HepG2 (cell line): ENCODE results near the gene PNPLA1. TPM values are rescaled to one million over a fixed set of nuclear protein-coding genes. Genes with fewer than 3 reads are reported as not detected.

Experiments
- ATAC-seq: fragments of 200-7000 bp; cut with Tn5 transposase; 3 replicates; pipeline ENCODE4 v1.9.1; 2020; ENCODE audit warnings: mild to moderate bottlenecking, moderate library complexity
- BruUV-seq: library from RNA; stranded (reverse); fragments of 400-500 nt; replicated peaks from 2 replicates; lab custom pipeline; 2021; lab: Mats Ljungman, UMichigan
- CTCF ChIA-PET: fragments of 300-600 bp; formaldehyde crosslinking; extraction: SDS; loops from one replicate; lab custom pipeline; 2021; ENCODE audit warnings: low total read pairs, inconsistent platforms, low intra/inter-chr PET ratio; lab: Yijun Ruan, JAX
- POLR2A ChIA-PET: fragments of 350-600 bp; sonication (Branson Sonifier 250); formaldehyde crosslinking; loops from one replicate; lab custom pipeline; 2020; ENCODE audit warnings: antibody characterized with exemption, inconsistent platforms; lab: Yijun Ruan, JAX
- DNase-seq: peaks from one replicate; pipeline ENCODE4 v3.0.0-alpha.2; 2015; ENCODE audit warnings: low spot score
- FAIRE-seq: peaks from 3 replicates; lab custom pipeline; 2011; peaks lifted over from hg19 to GRCh38; lab: Jason Lieb, UNC
- H2AFZ ChIP-seq: one replicate; pipeline ENCODE4 v1.6.1; 2011; ENCODE audit warnings: low read length, inconsistent platforms
- H3K27ac ChIP-seq: fragments of 300-600 bp; 3 replicates; pipeline ENCODE4 v1.8.0; 2011; ENCODE audit warnings: mixed run types, mild to moderate bottlenecking, mixed read lengths, low read length, inconsistent platforms; ENCODE audit not compliant: insufficient read depth; ENCODE audit errors: extremely low read length
- H3K27me3 ChIP-seq, 2 experiments: fragments of 200-600 bp in 1 of 2; 2 replicates in 1 of 2; 3 replicates in 1 of 2; pipeline versions ENCODE4 v1.6.0 to v1.8.0; 2011; ENCODE audit warnings: low read length in 2 of 2, mild to moderate bottlenecking in 2 of 2, moderate library complexity in 2 of 2, inconsistent platforms in 1 of 2; ENCODE audit not compliant: insufficient read depth in 2 of 2, control insufficient read depth in 1 of 2
- H3K36me3 ChIP-seq, 2 experiments: fragments of 200-600 bp in 1 of 2; replicated peaks in 1 of 2; 2 replicates in 1 of 2; 3 replicates in 1 of 2; pipeline versions ENCODE4 v1.5.1 to v1.8.0; 2011; ENCODE audit warnings: low read length in 2 of 2, inconsistent platforms in 1 of 2; ENCODE audit not compliant: insufficient read depth in 2 of 2, control insufficient read depth in 1 of 2
- H3K4me1 ChIP-seq: 2 replicates; pipeline ENCODE4 v1.5.1; 2012; ENCODE audit warnings: low read length, inconsistent platforms; ENCODE audit not compliant: insufficient read depth
- H3K4me2 ChIP-seq: 2 replicates; pipeline ENCODE4 v1.6.0; 2011; ENCODE audit warnings: low read depth, low read length, inconsistent platforms
- H3K4me3 ChIP-seq, 3 experiments: fragments of 200-600 bp in 1 of 3; sonication (generic), shearing (Covaris generic) in 1 of 3; replicated peaks in 1 of 3; 2 replicates each; pipeline ENCODE4 v1.5.1; 2011 to 2016; ENCODE audit warnings: low read length in 3 of 3, inconsistent platforms in 2 of 3, low read depth in 2 of 3, mild to moderate bottlenecking in 2 of 3, control low read depth in 1 of 3, mixed read lengths in 1 of 3; ENCODE audit not compliant: insufficient read depth in 1 of 3
- H3K79me2 ChIP-seq: one replicate; pipeline ENCODE4 v1.6.1; 2011; ENCODE audit warnings: low read length, inconsistent platforms; ENCODE audit not compliant: insufficient read depth
- H3K9ac ChIP-seq: 2 replicates; pipeline ENCODE4 v1.6.0; 2011; ENCODE audit warnings: mild to moderate bottlenecking, low read depth, low read length, inconsistent platforms; ENCODE audit not compliant: insufficient read depth
- H3K9me3 ChIP-seq: 2 replicates; pipeline ENCODE4 v1.5.1; 2012; ENCODE audit warnings: mild to moderate bottlenecking, low read length
- H4K20me1 ChIP-seq: 2 replicates; pipeline ENCODE4 v1.6.0; 2011; ENCODE audit warnings: inconsistent platforms, mild to moderate bottlenecking, low read length, moderate library complexity; ENCODE audit not compliant: insufficient read depth
- ATF1 ChIP-seq: IDR thresholded peaks from 2 replicates; pipeline ENCODE4 v1.6.1; 2016; ENCODE audit warnings: mild to moderate bottlenecking, control low read depth
- CEBPG ChIP-seq: IDR thresholded peaks from 2 replicates; pipeline ENCODE4 v1.6.1; 2016
- DMAP1 ChIP-seq: IDR thresholded peaks from 2 replicates; pipeline ENCODE4 v1.6.1; 2016
- EHMT2 ChIP-seq: fragments of 200-600 bp; sonication (generic); IDR thresholded peaks from 2 replicates; pipeline ENCODE4 v1.7.0; 2017; ENCODE audit warnings: antibody characterized with exemption, low read depth, low read length, borderline replicate concordance
- ETV6 ChIP-seq: sonication (generic); formaldehyde crosslinking; conservative IDR thresholded peaks from 2 replicates; pipeline ENCODE4 v1.4.0; 2020; ENCODE audit warnings: missing genetic modification reagents
- FOXC1 ChIP-seq: sonication (generic); formaldehyde crosslinking; IDR thresholded peaks from 2 replicates; pipeline ENCODE4 v1.8.0; 2022; ENCODE audit warnings: mild to moderate bottlenecking, missing genetic modification reagents, borderline replicate concordance
- GATAD2A ChIP-seq: IDR thresholded peaks from 2 replicates; pipeline ENCODE4 v1.6.1; 2016
- HHEX ChIP-seq: IDR thresholded peaks from 2 replicates; pipeline ENCODE4 v1.6.1; 2016; ENCODE audit warnings: control low read depth
- KLF16 ChIP-seq, 2 experiments: sonication (generic) in 1 of 2; formaldehyde crosslinking in 1 of 2; IDR thresholded peaks; 2 replicates each; pipeline versions ENCODE4 v1.6.1 to v1.8.0; 2016 to 2023; ENCODE audit warnings: missing genetic modification reagents in 2 of 2, missing compliant biosample characterization in 1 of 2
- KMT2A ChIP-seq: sonication (generic); formaldehyde crosslinking; IDR thresholded peaks from 2 replicates; pipeline ENCODE4 v1.4.0; 2020; ENCODE audit warnings: missing genetic modification reagents
- POGZ ChIP-seq: sonication (generic); formaldehyde crosslinking; IDR thresholded peaks from 2 replicates; pipeline ENCODE4 v1.4.0; 2020; ENCODE audit warnings: mild to moderate bottlenecking, missing genetic modification reagents
- RAD21 ChIP-seq: fragments of 450-650 bp; formaldehyde crosslinking; IDR thresholded peaks from 2 replicates; pipeline ENCODE4 v1.5.0; 2020; ENCODE audit warnings: mild to moderate bottlenecking
- RCOR2 ChIP-seq: IDR thresholded peaks from 2 replicates; pipeline ENCODE4 v1.6.1; 2016; ENCODE audit warnings: missing biosample characterization, missing genetic modification reagents
- SALL1 ChIP-seq: sonication (generic); formaldehyde crosslinking; IDR thresholded peaks from 2 replicates; pipeline ENCODE4 v1.8.0; 2022; ENCODE audit warnings: mild to moderate bottlenecking, missing genetic modification reagents
- SALL2 ChIP-seq: sonication (generic); formaldehyde crosslinking; IDR thresholded peaks from 2 replicates; pipeline ENCODE4 v1.8.1; 2023; ENCODE audit warnings: mild to moderate bottlenecking, missing genetic modification reagents, inconsistent platforms
- SMYD3 ChIP-seq: sonication (generic); formaldehyde crosslinking; IDR thresholded peaks from 2 replicates; pipeline ENCODE4 v1.8.1; 2023; ENCODE audit warnings: mild to moderate bottlenecking, missing genetic modification reagents
- SSRP1 ChIP-seq: IDR thresholded peaks from 2 replicates; pipeline ENCODE4 v1.6.1; 2016; ENCODE audit warnings: control low read depth
- STAG1 ChIP-seq: sonication (generic); formaldehyde crosslinking; IDR thresholded peaks from 2 replicates; pipeline ENCODE4 v1.4.0; 2020; ENCODE audit warnings: missing genetic modification reagents
- ZBTB20 ChIP-seq: sonication (generic); formaldehyde crosslinking; IDR thresholded peaks from 2 replicates; pipeline ENCODE4 v1.8.1; 2023; ENCODE audit warnings: missing genetic modification reagents, low read depth, mild to moderate bottlenecking, borderline replicate concordance
- ZNF136 ChIP-seq: sonication (generic); formaldehyde crosslinking; IDR thresholded peaks from 2 replicates; pipeline ENCODE4 v1.8.1; 2022; ENCODE audit warnings: low read depth, mild to moderate bottlenecking, moderate library complexity, missing genetic modification reagents
- ZNF264 ChIP-seq: sonication (generic); formaldehyde crosslinking; IDR thresholded peaks from 2 replicates; pipeline ENCODE4 v1.4.0; 2020; ENCODE audit warnings: missing genetic modification reagents
- ZNF34 ChIP-seq: sonication (generic); formaldehyde crosslinking; IDR thresholded peaks from 2 replicates; pipeline ENCODE4 v1.4.0; 2020; ENCODE audit warnings: mild to moderate bottlenecking, missing genetic modification reagents, borderline replicate concordance
- ZNF75D ChIP-seq: sonication (generic); formaldehyde crosslinking; IDR thresholded peaks from 2 replicates; pipeline ENCODE4 v1.8.1; 2023; ENCODE audit warnings: missing genetic modification reagents, mild to moderate bottlenecking, borderline replicate concordance
- ZSCAN9 ChIP-seq: IDR thresholded peaks from 2 replicates; pipeline ENCODE4 v1.6.1; 2016; ENCODE audit warnings: borderline replicate concordance
- WGBS: methylation state at CpG from one replicate; pipeline ENCODE4 v1.1.6; 2017; ENCODE audit warnings: low lambda C conversion rate; 5-methylcytosine and 5-hydroxymethylcytosine counted together
- in situ Hi-C: cut with HindIII; loops from 2 replicates; pipeline ENCODE4 v1.10.0; 2017; ENCODE audit warnings: low pct_unique_long_range_greater_than_20kb; ENCODE audit not compliant: extremely low pct_ligation_motif_present
- intact Hi-C: fragments of 100-400 bp; cut with micrococcal nuclease; formaldehyde crosslinking; loops from one replicate; pipeline ENCODE4 v1.10.0; 2022; ENCODE audit not compliant: unreplicated experiment
- polyA plus RNA-seq, 8 experiments: library from polyadenylated mRNA; depleted of rRNA in 3 of 8; stranded (reverse) in 7 of 8; unstranded in 1 of 8; fragments of >200 nt; fragmentation: Illumina TruSeq in 4 of 8; extraction: Trizol in 4 of 8; gene quantifications; 2 replicates each; pipeline versions ENCODE4 v1.2.1 to v1.2.3, GENCODE V29; 2011 to 2016; ENCODE audit warnings: low read depth in 4 of 8, missing spikeins in 1 of 8, mixed read lengths in 1 of 8; ENCODE audit not compliant: insufficient read depth in 1 of 8
- total RNA-seq, 5 experiments: library from RNA; depleted of rRNA; stranded (reverse); fragments of >200 nt; fragmentation: Illumina TruSeq; extraction: Trizol; gene quantifications; 2 replicates each; pipeline ENCODE4 v1.2.3, GENCODE V29; 2016; ENCODE audit warnings: low read depth in 1 of 5
- TF ChIP-seq, protein P1 (sequence below): sonication (generic); formaldehyde crosslinking; IDR thresholded peaks from 2 replicates; pipeline ENCODE4 v1.9.0; 2022; ENCODE audit warnings: missing genetic modification reagents, mild to moderate bottlenecking, borderline replicate concordance

The PNPLA1 gene
- total and polyA plus RNA-seq, 2 of the 13 experiments (the other 11 are each of a cell fraction or from before 2014, with no cell fraction given), result not detected

DNA sequence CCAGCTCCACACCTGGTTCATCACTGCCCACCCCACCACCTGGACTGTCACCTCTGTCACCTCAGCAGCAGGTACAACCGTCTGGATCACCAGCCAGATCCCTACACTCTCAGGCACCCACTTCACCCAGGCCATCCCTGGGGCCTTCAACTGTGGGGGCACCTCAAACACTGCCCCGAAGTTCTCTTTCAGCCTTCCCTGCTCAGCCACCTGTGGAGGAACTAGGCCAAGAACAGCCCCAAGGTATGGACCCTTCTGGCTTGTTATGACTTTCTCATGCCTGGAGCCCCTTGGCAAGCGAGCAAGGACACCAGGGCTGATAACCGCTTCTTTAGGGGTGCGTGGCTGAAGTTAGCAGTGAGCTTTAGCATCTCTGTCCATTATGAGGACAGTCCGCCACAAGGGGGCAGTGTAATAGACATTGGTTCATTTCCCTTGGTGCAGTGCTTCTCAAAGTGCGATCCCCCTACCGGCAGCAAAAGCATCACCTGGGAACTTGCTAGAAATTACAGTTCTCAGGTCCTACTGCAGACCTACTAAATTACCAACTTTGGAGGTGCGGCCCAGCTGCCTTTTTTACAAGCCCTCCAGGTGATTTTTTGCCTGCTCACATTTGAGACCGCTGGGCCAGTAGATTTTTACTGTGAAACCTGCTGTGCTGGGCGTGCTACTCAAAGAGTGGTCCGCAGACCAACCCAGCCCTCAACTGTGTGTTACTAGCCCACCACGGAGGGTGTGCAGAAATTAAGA, 32.5 kb downstream of the PNPLA1 start:
- POLR2A ChIA-PET, result interaction anchor here (1.2 kb wide), 1 partner anchor 275 kb away, joined by 3 read pairs; the partner anchor contains the start of gene MAPK14
- BruUV-seq, result no TSS peak
- FAIRE-seq, result peak; percentile 100
- TF ChIP-seq ZSCAN9 (CRISPR knock-in tag) (peak; percentile 92), ZBTB20 (CRISPR knock-in tag) (no peak), ZNF34 (CRISPR knock-in tag) (no peak), ZNF264 (CRISPR knock-in tag) (no peak), ATF1 (CRISPR knock-in tag) (no peak), FOXC1 (CRISPR knock-in tag) (0 out of 2 replicates have a peak, but pooled peaks have one; percentile 33), SMYD3 (CRISPR knock-in tag) (no peak), KLF16 (CRISPR knock-in tag; IDR thresholded peaks at IDR 0.05) (peak in 1 of 2 experiments; percentile 62; a peak in 1 of 4 replicates), RAD21 (CRISPR knock-in tag) (peak; percentile 92), HHEX (CRISPR knock-in tag) (no peak), SSRP1 (CRISPR knock-in tag) (peak; percentile 70; the same call in 1 of the 2 replicates), SALL2 (CRISPR knock-in tag) (no peak), GATAD2A (peak; percentile 58), SALL1 (peak; percentile 57), ZNF75D (CRISPR knock-in tag) (no peak), DMAP1 (CRISPR knock-in tag) (peak; percentile 31; the same call in 1 of the 2 replicates), STAG1 (CRISPR knock-in tag) (peak; percentile 81), ZNF136 (no peak), ETV6 (CRISPR knock-in tag) (no peak), KMT2A (no peak), EHMT2 (no peak), CEBPG (CRISPR knock-in tag) (peak; percentile 77), POGZ (peak; percentile 42; the same call in 1 of the 2 replicates), RCOR2 (CRISPR knock-in tag) (0 out of 2 replicates have a peak, but pooled peaks have one; percentile 28)
- TF ChIP-seq, protein P1, sequence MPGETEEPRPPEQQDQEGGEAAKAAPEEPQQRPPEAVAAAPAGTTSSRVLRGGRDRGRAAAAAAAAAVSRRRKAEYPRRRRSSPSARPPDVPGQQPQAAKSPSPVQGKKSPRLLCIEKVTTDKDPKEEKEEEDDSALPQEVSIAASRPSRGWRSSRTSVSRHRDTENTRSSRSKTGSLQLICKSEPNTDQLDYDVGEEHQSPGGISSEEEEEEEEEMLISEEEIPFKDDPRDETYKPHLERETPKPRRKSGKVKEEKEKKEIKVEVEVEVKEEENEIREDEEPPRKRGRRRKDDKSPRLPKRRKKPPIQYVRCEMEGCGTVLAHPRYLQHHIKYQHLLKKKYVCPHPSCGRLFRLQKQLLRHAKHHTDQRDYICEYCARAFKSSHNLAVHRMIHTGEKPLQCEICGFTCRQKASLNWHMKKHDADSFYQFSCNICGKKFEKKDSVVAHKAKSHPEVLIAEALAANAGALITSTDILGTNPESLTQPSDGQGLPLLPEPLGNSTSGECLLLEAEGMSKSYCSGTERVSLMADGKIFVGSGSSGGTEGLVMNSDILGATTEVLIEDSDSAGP (CRISPR knock-in tag), result peak; percentile 24

More for the DNA sequence above, 32.5 kb downstream of the PNPLA1 start:
- ATAC-seq (peak; percentile 96), DNase-seq (peak; percentile 93)
- H2AFZ ChIP-seq, result no peak overlapping the region
- H3K27me3 ChIP-seq, result peaks cover 0 to 10% of the 10 kb centered on the region in 2 experiments; a peak in 2 of 5 replicates
- in situ Hi-C loops, result loop anchor here (5.0 kb wide), 1 partner anchor 60 kb away; no protein-coding TSS in a partner anchor
- no peaks in the 10 kb centered on the region for H3K4me1 ChIP-seq
- no peaks in the 10 kb centered on the region for H3K9me3 ChIP-seq
- CTCF ChIA-PET, result interaction anchor here (1.0 to 4.1 kb wide), 9 partner anchors 36 to 276 kb away, joined by 3 to 100 read pairs (median 3); partner anchors contain the start of gene MAPK14
- H3K27ac ChIP-seq, result no peak overlapping the region
- no peaks in the 10 kb centered on the region for H3K36me3 ChIP-seq
- no peak overlapping the region for H3K4me2 ChIP-seq
- H4K20me1 ChIP-seq, result no peaks in the 10 kb centered on the region
- no peaks in the 10 kb centered on the region for H3K79me2 ChIP-seq
- WGBS, result 26% methylated on average over 11 of the region's 13 CpGs
- no peak overlapping the region for H3K9ac ChIP-seq
- intact Hi-C loops, result loop anchor here (1.0 to 5.0 kb wide), 3 partner anchors 32 to 170 kb away; partner anchors contain the start of gene MAPK13
- no peak overlapping the region for H3K4me3 ChIP-seq
